NCI-H2029 treated with DMSO at 0.1 percent for 48 hours (cell line): ENCODE data around the gene TRPT1.
"Not testable (repeated sequence)": the region's sequence is repeated elsewhere in the genome, so short reads cannot be mapped to it uniquely, and the experiment has no call there.

Experiments
- DNase-seq: peaks from one replicate; lab custom pipeline; 2025; lab: John Stamatoyannopoulos, UW

TRPT1 gene

GRCh38 chr11:64258356-64258755 lies 32.4 kb upstream of the TRPT1 start:
- DNase-seq, result no peak

- DNase-seq, result no peak
These were observed 30.3 kb upstream of the TRPT1 start for GRCh38 chr11:64256300-64256699.

GRCh38 chr11:64255135-64256128 lies 29.4 kb upstream of the TRPT1 start:
- DNase-seq, result no peak

- no peak for DNase-seq
These were observed 28.3 kb upstream of the TRPT1 start for GRCh38 chr11:64254326-64254725.

GRCh38 chr11:64253481-64253880 lies 27.5 kb upstream of the TRPT1 start:
- DNase-seq, result no peak

- no peak for DNase-seq
These were observed 27.1 kb upstream of the TRPT1 start for GRCh38 chr11:64253043-64253442.

- DNase-seq, result no peak
These were observed 26.3 kb upstream of the TRPT1 start for GRCh38 chr11:64252003-64252872.

- DNase-seq, result no peak
These were observed 25.7 kb upstream of the TRPT1 start for GRCh38 chr11:64251753-64252002.

GRCh38 chr11:64251016-64251752 lies 25.2 kb upstream of the TRPT1 start, which contains the start of gene PLCB3:
Gene PLCB3 (plus strand): TSS chr11:64251530. CDS start chr11:64251650, 120 bp downstream.
- DNase-seq, result no peak

- DNase-seq, result no peak
These were observed 24.5 kb upstream of the TRPT1 start for GRCh38 chr11:64250415-64251015.

- DNase-seq, result no peak
These were observed 23.8 kb upstream of the TRPT1 start for GRCh38 chr11:64249563-64250414.

GRCh38 chr11:64249038-64249437 lies 23.1 kb upstream of the TRPT1 start:
- DNase-seq, result no peak

GRCh38 chr11:64248578-64248977 lies 22.6 kb upstream of the TRPT1 start:
- no peak for DNase-seq

- DNase-seq, result no peak
These were observed 21.9 kb upstream of the TRPT1 start for GRCh38 chr11:64247729-64248531.

- peak; percentile 75 for DNase-seq
These were observed 21.1 kb upstream of the TRPT1 start, which contains the start of gene PPP1R14B for GRCh38 chr11:64246871-64247728. Gene PPP1R14B (minus strand): TSS chr11:64246943. CDS start chr11:64246673, 270 bp downstream.

- DNase-seq, result not testable (repeated sequence)
These were observed 20.6 kb upstream of the TRPT1 start for GRCh38 chr11:64246621-64246870.

- DNase-seq, result peak; percentile 51
These were observed 20.0 kb upstream of the TRPT1 start for GRCh38 chr11:64245797-64246620.

- no peak for DNase-seq
These were observed 19.4 kb upstream of the TRPT1 start for GRCh38 chr11:64245401-64245796.
